Uterus (tissue), 2 donors: ENCODE measurements around the gene FYCO1.

Source experiments
- CTCF ChIP-seq, 4 experiments: fragments of 200-600 bp in 2 of 4; fragments of 450-650 bp in 2 of 4; sonication (generic) in 2 of 4; IDR thresholded peaks; one replicate each; pipeline ENCODE4 v1.5.1; 2016 to 2019; ENCODE audit warnings: antibody characterized with exemption in 4 of 4, mild to moderate bottlenecking in 2 of 4, moderate library complexity in 1 of 4
- POLR2A ChIP-seq, 2 donors: fragments of 450-650 bp; IDR thresholded peaks; one replicate each; pipeline ENCODE4 v1.6.1; 2016; ENCODE audit warnings: antibody characterized with exemption in 2 of 2, mild to moderate bottlenecking in 1 of 2, moderate library complexity in 1 of 2

- TF ChIP-seq CTCF (IDR thresholded peaks at IDR 0.05) (no peak), POLR2A (IDR thresholded peaks at IDR 0.05) (no peak)
These were observed 53.4 kb downstream of the FYCO1 start for GRCh38 chr3:45942051-45942825.
